Mesenchymal stem cell (in vitro differentiated cells and primary cell): ENCODE measurements around the gene FADS1.

ENCODE experiments used
- DNase-seq: peaks from one replicate; pipeline ENCODE4 v3.0.0-alpha.2; 2013
- H2AFZ ChIP-seq: one replicate; pipeline ENCODE4 v1.6.1; 2013; ENCODE audit warnings: low read depth, mild to moderate bottlenecking, control low read depth, inconsistent platforms, low read length, moderate library complexity
- H2AK5ac ChIP-seq: 2 replicates; pipeline ENCODE4 v1.6.1; 2013; ENCODE audit warnings: low read length, moderate library complexity, mild to moderate bottlenecking, inconsistent platforms; ENCODE audit not compliant: severe bottlenecking
- H2BK120ac ChIP-seq: one replicate; pipeline ENCODE4 v1.6.1; 2013; ENCODE audit warnings: low read depth, mild to moderate bottlenecking, inconsistent platforms, low read length, moderate library complexity
- H2BK12ac ChIP-seq, 2 experiments: one replicate each; pipeline ENCODE4 v1.6.1; 2013; ENCODE audit warnings: inconsistent platforms in 2 of 2, low read length in 2 of 2, mild to moderate bottlenecking in 2 of 2, moderate library complexity in 2 of 2, control low read depth in 1 of 2
- H2BK15ac ChIP-seq: one replicate; pipeline ENCODE4 v1.6.1; 2013; ENCODE audit warnings: mild to moderate bottlenecking, low read depth, inconsistent platforms; ENCODE audit not compliant: poor library complexity, severe bottlenecking
- H2BK5ac ChIP-seq: 2 replicates; pipeline ENCODE4 v1.6.1; 2013; ENCODE audit warnings: low read depth, mild to moderate bottlenecking, low read length, control low read depth, inconsistent platforms; ENCODE audit not compliant: poor library complexity, severe bottlenecking
- H3K14ac ChIP-seq, 2 experiments: one replicate each; pipeline ENCODE4 v1.6.1; 2013; ENCODE audit warnings: inconsistent platforms in 2 of 2, low read length in 2 of 2, control low read depth in 1 of 2, mild to moderate bottlenecking in 1 of 2, moderate library complexity in 1 of 2
- H3K18ac ChIP-seq, 2 experiments: one replicate each; pipeline ENCODE4 v1.6.1; 2013; ENCODE audit warnings: inconsistent platforms in 2 of 2, low read length in 2 of 2, control low read depth in 1 of 2, low read depth in 1 of 2, mild to moderate bottlenecking in 1 of 2
- H3K23ac ChIP-seq, 2 experiments: one replicate each; pipeline ENCODE4 v1.6.1; 2013; ENCODE audit warnings: inconsistent platforms in 2 of 2, low read length in 2 of 2, mild to moderate bottlenecking in 2 of 2, moderate library complexity in 2 of 2, control low read depth in 1 of 2
- H3K27ac ChIP-seq: 2 replicates; pipeline ENCODE4 v1.5.1; 2013; ENCODE audit warnings: mild to moderate bottlenecking, moderate library complexity, low read length, control low read depth, inconsistent platforms; ENCODE audit not compliant: poor library complexity, severe bottlenecking
- H3K27me3 ChIP-seq, 2 experiments: 2 replicates each; pipeline versions ENCODE4 v1.6.1 to v1.7.0; 2013; ENCODE audit warnings: low read length in 2 of 2, mild to moderate bottlenecking in 2 of 2, moderate library complexity in 2 of 2, control low read depth in 1 of 2, inconsistent platforms in 1 of 2; ENCODE audit not compliant: control insufficient read depth in 1 of 2, insufficient read depth in 1 of 2
- H3K36me3 ChIP-seq, 2 experiments: 2 replicates each; pipeline versions ENCODE4 v1.6.1 to v1.7.0; 2013; ENCODE audit warnings: low read length in 2 of 2, control low read depth in 1 of 2, inconsistent platforms in 1 of 2, low read depth in 1 of 2, mild to moderate bottlenecking in 1 of 2; ENCODE audit not compliant: insufficient read depth in 2 of 2, control insufficient read depth in 1 of 2
- H3K4ac ChIP-seq, 2 experiments: one replicate each; pipeline ENCODE4 v1.6.1; 2013; ENCODE audit warnings: inconsistent platforms in 2 of 2, low read length in 2 of 2, mild to moderate bottlenecking in 2 of 2, moderate library complexity in 2 of 2, control low read depth in 1 of 2, low read depth in 1 of 2
- H3K4me1 ChIP-seq: 2 replicates; pipeline ENCODE4 v1.6.1; 2013; ENCODE audit warnings: low read depth, low read length, control low read depth; ENCODE audit not compliant: control insufficient read depth, insufficient read depth
- H3K4me2 ChIP-seq: 2 replicates; pipeline ENCODE4 v1.6.1; 2013; ENCODE audit warnings: low read length, mild to moderate bottlenecking, inconsistent platforms; ENCODE audit not compliant: poor library complexity, severe bottlenecking
- H3K4me3 ChIP-seq, 2 experiments: 2 replicates each; pipeline versions ENCODE4 v1.5.1 to v1.7.0; 2013; ENCODE audit warnings: low read length in 2 of 2, mild to moderate bottlenecking in 2 of 2, control low read depth in 1 of 2, low read depth in 1 of 2; ENCODE audit not compliant: insufficient read depth in 1 of 2
- H3K79me1 ChIP-seq: replicated peaks from 2 replicates; pipeline ENCODE4 v1.6.1; 2013; ENCODE audit warnings: mild to moderate bottlenecking, control low read depth, low read length, inconsistent platforms; ENCODE audit not compliant: poor library complexity, severe bottlenecking
- H3K9ac ChIP-seq: 2 replicates; pipeline ENCODE4 v1.7.0; 2013; ENCODE audit warnings: mild to moderate bottlenecking, low read length, moderate library complexity
- H3K9me3 ChIP-seq: 2 replicates; pipeline ENCODE4 v1.7.0; 2013; ENCODE audit warnings: mild to moderate bottlenecking, low read length; ENCODE audit not compliant: control insufficient read depth
- H4K8ac ChIP-seq: one replicate; pipeline ENCODE4 v1.6.1; 2013; ENCODE audit warnings: inconsistent platforms, mild to moderate bottlenecking, low read length, moderate library complexity
- H4K91ac ChIP-seq: one replicate; pipeline ENCODE4 v1.6.1; 2013; ENCODE audit warnings: mild to moderate bottlenecking, low read length, inconsistent platforms
- WGBS: methylation state at CpG from one replicate; pipeline ENCODE4 v1.1.7; 2013; ENCODE audit warnings: mixed read lengths; 5-methylcytosine and 5-hydroxymethylcytosine counted together

Gene FADS1

DNA sequence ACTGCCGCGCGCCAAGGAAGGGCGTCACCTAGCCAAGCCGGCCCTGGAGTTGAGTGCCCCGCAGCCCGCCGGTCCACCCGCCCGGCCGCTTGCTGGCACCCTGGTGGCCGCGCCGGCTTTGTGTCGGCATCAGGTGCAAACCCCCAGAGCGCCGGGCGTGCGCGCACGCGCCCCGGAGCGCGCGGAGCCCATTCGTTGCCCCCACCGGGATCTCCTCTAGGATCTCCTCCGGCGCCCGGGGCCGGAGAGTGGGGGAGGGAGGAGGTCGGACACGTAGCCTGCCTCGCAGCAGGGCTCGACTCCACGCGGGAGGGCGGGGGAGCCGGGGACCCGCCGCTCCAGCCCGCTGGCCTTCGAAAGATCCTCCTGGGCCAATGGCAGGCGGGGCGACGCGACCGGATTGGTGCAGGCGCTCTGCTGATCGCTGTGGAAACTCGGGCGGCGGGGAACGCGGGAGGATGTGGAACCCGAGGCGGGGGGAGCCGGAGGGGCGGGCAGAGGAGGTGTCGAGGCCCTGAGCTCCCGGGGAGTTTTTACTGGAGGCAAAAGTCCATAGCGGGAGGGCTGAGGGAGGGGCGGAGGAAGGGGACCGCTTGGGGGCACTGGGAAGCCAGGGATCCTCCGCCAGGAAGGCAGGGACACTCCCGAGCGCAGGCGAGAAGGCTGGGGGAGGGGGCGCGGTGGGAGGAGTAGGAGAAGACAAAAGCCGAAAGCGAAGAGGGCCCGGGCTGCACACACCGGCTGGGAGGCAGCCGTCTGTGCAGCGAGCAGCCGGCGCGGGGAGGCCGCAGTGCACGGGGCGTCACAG lies 11.0 kb upstream of the FADS1 start, which contains the start of gene FADS2:
Gene FADS2, plus strand, starts transcription at position 730 of the 808 bp plus-strand sequence. CDS start 91 bp downstream, outside the sequence.
- peak within 1 kb of the TSS; percentile 5 to 100 for H3K14ac ChIP-seq
- peak; percentile 99 for DNase-seq
- H3K9ac ChIP-seq, result peak within 1 kb of the TSS; percentile 87
- H3K4me3 ChIP-seq, result peak within 1 kb of the TSS; percentile 82 to 87
- H3K4ac ChIP-seq, result peak within 1 kb of the TSS; percentile 96 to 100
- WGBS, result under 1% methylated on average over 79 of the region's 83 CpGs
- peaks cover 28% of the 10 kb centered on the region for H3K4me1 ChIP-seq
- H3K4me2 ChIP-seq, result peak within 1 kb of the TSS; percentile 94
- H3K23ac ChIP-seq, result peak within 1 kb of the TSS; percentile 37 to 100
- H2BK120ac ChIP-seq, result peak within 1 kb of the TSS; percentile 50
- peak within 1 kb of the TSS; percentile 97 to 100 for H3K18ac ChIP-seq
- H2BK15ac ChIP-seq, result peak within 1 kb of the TSS; percentile 92
- H3K79me1 ChIP-seq, result peaks cover 4% of the 10 kb centered on the region
- peak within 1 kb of the TSS; percentile 99 for H4K91ac ChIP-seq
- peak within 1 kb of the TSS; percentile 79 for H4K8ac ChIP-seq
- H2AFZ ChIP-seq, result peak within 1 kb of the TSS; percentile 69
- H2AK5ac ChIP-seq, result peak within 1 kb of the TSS; percentile 27
- H3K27ac ChIP-seq, result peak within 1 kb of the TSS; percentile 80
- H3K27me3 ChIP-seq, result no peaks in the 10 kb centered on the region
- peak within 1 kb of the TSS; percentile 82 to 99 for H2BK12ac ChIP-seq
- no peaks in the 10 kb centered on the region for H3K9me3 ChIP-seq
- H3K36me3 ChIP-seq, result peaks cover 6 to 12% of the 10 kb centered on the region in 2 experiments
- peak within 1 kb of the TSS; percentile 1 for H2BK5ac ChIP-seq

DNA sequence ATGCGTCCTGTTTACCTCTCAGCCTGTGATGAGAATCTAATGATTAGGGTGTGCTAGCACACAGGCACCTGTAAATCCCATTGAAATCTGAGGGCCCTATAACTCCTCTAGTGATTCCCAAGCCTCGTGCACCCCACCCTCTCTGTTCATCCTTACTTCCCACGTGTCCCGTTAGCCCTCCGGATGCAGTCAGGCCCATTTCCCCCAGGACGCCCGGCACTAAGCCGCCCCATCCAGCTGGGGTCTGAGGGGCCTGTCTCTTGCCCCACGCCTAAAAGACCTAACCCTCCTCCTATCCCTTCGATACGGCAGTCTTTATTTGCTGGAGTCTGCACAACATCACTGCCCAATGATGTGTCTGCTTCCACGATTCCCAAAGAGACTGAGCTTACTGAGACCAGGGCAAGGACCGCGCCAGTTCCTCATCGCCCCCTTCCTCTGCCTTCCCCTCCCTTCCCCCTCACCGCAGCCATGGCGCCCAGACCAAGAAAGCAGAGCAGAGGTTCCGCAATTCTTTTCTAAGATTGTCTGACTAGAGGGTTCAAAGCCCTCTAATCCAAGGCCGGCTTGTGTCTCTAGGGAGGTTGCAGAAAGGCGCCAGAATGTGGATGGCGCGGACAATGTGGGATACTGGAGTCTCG lies 10.2 kb upstream of the FADS1 start:
- peak overlapping the region; percentile 86 for H4K91ac ChIP-seq
- H2AK5ac ChIP-seq, result peak overlapping the region; percentile 27
- 5% methylated on average over 23 of the region's 23 CpGs for WGBS
- H3K36me3 ChIP-seq, result peaks cover 3 to 4% of the 10 kb centered on the region in 2 experiments
- H3K23ac ChIP-seq, result peak overlapping the region in 1 of 2 experiments; percentile 97
- no peak overlapping the region for H2AFZ ChIP-seq
- H3K79me1 ChIP-seq, result peaks cover 4% of the 10 kb centered on the region
- H4K8ac ChIP-seq, result peak overlapping the region; percentile 79
- no peaks in the 10 kb centered on the region for H3K9me3 ChIP-seq
- H2BK12ac ChIP-seq, result peak overlapping the region; percentile 79 to 82
- peak overlapping the region in 1 of 2 experiments; percentile 97 for H3K14ac ChIP-seq
- H2BK15ac ChIP-seq, result peak overlapping the region; percentile 87
- peaks cover 25% of the 10 kb centered on the region for H3K4me1 ChIP-seq
- peak overlapping the region; percentile 82 to 87 for H3K4me3 ChIP-seq
- H3K9ac ChIP-seq, result peak overlapping the region; percentile 87
- H3K27ac ChIP-seq, result peak overlapping the region; percentile 58
- DNase-seq, result no peak
- peak overlapping the region; percentile 96 to 100 for H3K4ac ChIP-seq
- peak overlapping the region; percentile 91 to 97 for H3K18ac ChIP-seq
- no peak overlapping the region for H2BK5ac ChIP-seq
- H2BK120ac ChIP-seq, result peak overlapping the region; percentile 44
- peak overlapping the region; percentile 94 for H3K4me2 ChIP-seq
- no peaks in the 10 kb centered on the region for H3K27me3 ChIP-seq

GRCh38 chr11:61820174-61820573 lies 3.4 kb upstream of the FADS1 start:
- Histone ChIP-seq H2BK15ac (no peak overlapping the region), H3K4me3 (no peak overlapping the region), H3K23ac (no peak overlapping the region), H2BK12ac (peak overlapping the region in 1 of 2 experiments; percentile 66), H4K91ac (no peak overlapping the region), H3K4me1 (peaks cover 7% of the 10 kb centered on the region), H3K27ac (no peak overlapping the region), H2AFZ (no peak overlapping the region), H2BK5ac (peak overlapping the region; percentile 11), H3K27me3 (no peaks in the 10 kb centered on the region), H3K9me3 (no peaks in the 10 kb centered on the region), H4K8ac (peak overlapping the region; percentile 84), H3K36me3 (no peaks in the 10 kb centered on the region), H3K4ac (peak overlapping the region in 1 of 2 experiments; percentile 26), H3K18ac (peak overlapping the region; percentile 40 to 80), H3K79me1 (peaks cover 7% of the 10 kb centered on the region), H2BK120ac (no peak overlapping the region), H3K4me2 (no peak overlapping the region), H3K9ac (peak overlapping the region; percentile 27), H2AK5ac (peak overlapping the region; percentile 72), H3K14ac (no peak overlapping the region)
- DNase-seq, result peak; percentile 50
- WGBS, result 100% methylated on average over 1 of the region's 2 CpGs
